Measurements from ENCODE around the gene KIRREL3. TPM values are rescaled to one million over a fixed set of nuclear protein-coding genes. Genes with fewer than 3 reads are reported as not detected.

Gene KIRREL3
- total and polyA plus RNA-seq, 2 donors (not counting 3 experiments of a cell fraction or from before 2014, with no cell fraction given): not detected

GRCh38 chr11:126519764-126520734, 480.5 kb downstream of the KIRREL3 start:
- Histone ChIP-seq H3K9me1 (replicated peaks; ENCODE audit: control insufficient read depth, extremely low read depth, insufficient read depth, low read length) (no peaks in the 10 kb centered on the region), H3K4me3 (replicated peaks in 1 of 3; ENCODE audit: insufficient read depth in 1 of 3, low read depth in 1 of 3, low read length in 3 of 3) (no peak overlapping the region), H3K4me2 (ENCODE audit: insufficient read depth, low read length) (no peak overlapping the region), H4K20me1 (replicated peaks; ENCODE audit: control insufficient read depth, extremely low read depth, insufficient read depth, low read length) (no peaks in the 10 kb centered on the region), H3K36me3 (ENCODE audit: control insufficient read depth in 2 of 2, extremely low read depth in 1 of 2, insufficient read depth in 2 of 2, low read length in 2 of 2) (no peaks in the 10 kb centered on the region), H3K27ac (ENCODE audit: insufficient read depth, low read depth, low read length) (no peak overlapping the region), H3K27me3 (ENCODE audit: control insufficient read depth in 2 of 2, insufficient read depth in 2 of 2, low read length in 2 of 2) (no peaks in the 10 kb centered on the region), H2AFZ (ENCODE audit: low read depth, low read length) (no peak overlapping the region), H3K9ac (replicated peaks; ENCODE audit: extremely low read depth, insufficient read depth, low read length) (no peak overlapping the region), H3K79me2 (ENCODE audit: control insufficient read depth, insufficient read depth, low read length) (no peaks in the 10 kb centered on the region), H3K4me1 (ENCODE audit: control insufficient read depth, extremely low read depth, insufficient read depth, low read length) (no peaks in the 10 kb centered on the region), H3K9me3 (replicated peaks; ENCODE audit: control insufficient read depth, insufficient read depth, low read length) (no peaks in the 10 kb centered on the region)
- DNase-seq (ENCODE audit: low read depth, low spot score): no peak
- TF ChIP-seq, protein P1, sequence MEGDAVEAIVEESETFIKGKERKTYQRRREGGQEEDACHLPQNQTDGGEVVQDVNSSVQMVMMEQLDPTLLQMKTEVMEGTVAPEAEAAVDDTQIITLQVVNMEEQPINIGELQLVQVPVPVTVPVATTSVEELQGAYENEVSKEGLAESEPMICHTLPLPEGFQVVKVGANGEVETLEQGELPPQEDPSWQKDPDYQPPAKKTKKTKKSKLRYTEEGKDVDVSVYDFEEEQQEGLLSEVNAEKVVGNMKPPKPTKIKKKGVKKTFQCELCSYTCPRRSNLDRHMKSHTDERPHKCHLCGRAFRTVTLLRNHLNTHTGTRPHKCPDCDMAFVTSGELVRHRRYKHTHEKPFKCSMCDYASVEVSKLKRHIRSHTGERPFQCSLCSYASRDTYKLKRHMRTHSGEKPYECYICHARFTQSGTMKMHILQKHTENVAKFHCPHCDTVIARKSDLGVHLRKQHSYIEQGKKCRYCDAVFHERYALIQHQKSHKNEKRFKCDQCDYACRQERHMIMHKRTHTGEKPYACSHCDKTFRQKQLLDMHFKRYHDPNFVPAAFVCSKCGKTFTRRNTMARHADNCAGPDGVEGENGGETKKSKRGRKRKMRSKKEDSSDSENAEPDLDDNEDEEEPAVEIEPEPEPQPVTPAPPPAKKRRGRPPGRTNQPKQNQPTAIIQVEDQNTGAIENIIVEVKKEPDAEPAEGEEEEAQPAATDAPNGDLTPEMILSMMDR (IDR thresholded peaks at IDR 0.05; ENCODE audit: extremely low read depth in 1 of 2, insufficient read depth in 1 of 2, low read depth in 1 of 2, low read length in 2 of 2): no peak
- TF ChIP-seq JUN (IDR thresholded peaks at IDR 0.05; ENCODE audit: borderline replicate concordance, insufficient read depth, insufficient read length, low read depth) (no peak), GATA2 (IDR thresholded peaks at IDR 0.05; ENCODE audit: insufficient read depth, insufficient read length, low read depth, low read length) (no peak), MYC (IDR thresholded peaks at IDR 0.05; ENCODE audit: low read depth, low read length) (no peak), FOS (IDR thresholded peaks at IDR 0.05; ENCODE audit: borderline replicate concordance, insufficient read depth, low read length) (no peak), POLR2A (IDR thresholded peaks at IDR 0.05; ENCODE audit: low read depth, low read length) (no peak), EZH2 (IDR thresholded peaks at IDR 0.05; ENCODE audit: borderline replicate concordance, low read depth, low read length, severe bottlenecking) (no peak), POLR2AphosphoS5 (IDR thresholded peaks at IDR 0.05; ENCODE audit: insufficient read depth, low read depth, low read length) (no peak)
- TF ChIP-seq, protein P2, sequence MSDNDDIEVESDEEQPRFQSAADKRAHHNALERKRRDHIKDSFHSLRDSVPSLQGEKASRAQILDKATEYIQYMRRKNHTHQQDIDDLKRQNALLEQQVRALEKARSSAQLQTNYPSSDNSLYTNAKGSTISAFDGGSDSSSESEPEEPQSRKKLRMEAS (IDR thresholded peaks at IDR 0.05; ENCODE audit: insufficient read depth, insufficient read length): no peak
- CTCF ChIA-PET: interaction anchor here (1.2 kb wide), 1 partner anchor 40 kb away, joined by 3 read pairs; no protein-coding TSS in a partner anchor
- no TSS peak for BruUV-seq (replicated peaks)
- intact Hi-C loops (cut with micrococcal nuclease): no loop called here
- FAIRE-seq: no peak
- POLR2A ChIA-PET: no interaction called here
- dilution Hi-C loops (cut with MboI; ENCODE audit: extremely low pct_ligation_motif_present, low sequenced_read_pairs): no loop called here

Measured in endothelial cell of umbilical vein (primary cell).